ENCODE measurements around the gene ARHGAP28. TPM values are rescaled to one million over a fixed set of nuclear protein-coding genes. Genes with fewer than 3 reads are reported as not detected.

Gene ARHGAP28
- total and polyA plus RNA-seq, 2 of the 13 experiments (the other 11 are each of a cell fraction or from before 2014, with no cell fraction given), result not detected

- H3K4me3 ChIP-seq (replicated peaks in 1 of 3; ENCODE audit: insufficient read depth in 1 of 3, low read depth in 2 of 3, low read length in 3 of 3), result no peak overlapping the region
- no peaks in the 10 kb centered on the region for H3K27me3 ChIP-seq (ENCODE audit: control insufficient read depth in 1 of 2, insufficient read depth in 2 of 2, low read length in 2 of 2)
- DNase-seq (ENCODE audit: low spot score) (no peak), FAIRE-seq (no peak), ATAC-seq (no peak)
- no peaks in the 10 kb centered on the region for H3K79me2 ChIP-seq (ENCODE audit: insufficient read depth, low read length)
- intact Hi-C loops (cut with micrococcal nuclease; ENCODE audit: unreplicated experiment), result no loop called here
- BruUV-seq (replicated peaks), result no TSS peak
- H3K9ac ChIP-seq (ENCODE audit: insufficient read depth, low read depth, low read length), result no peak overlapping the region
- WGBS (ENCODE audit: low lambda C conversion rate), result 8% methylated on average over 2 of the region's 3 CpGs
- H3K4me2 ChIP-seq (ENCODE audit: low read depth, low read length), result no peak overlapping the region
- H2AFZ ChIP-seq (ENCODE audit: low read length), result no peak overlapping the region
- H3K9me3 ChIP-seq (ENCODE audit: low read length), result no peaks in the 10 kb centered on the region
- ChIA-PET CTCF (ENCODE audit: low intra/inter-chr PET ratio, low total read pairs) (no interaction called here), POLR2A (no interaction called here)
- H3K4me1 ChIP-seq (ENCODE audit: insufficient read depth, low read length), result no peaks in the 10 kb centered on the region
- in situ Hi-C loops (cut with HindIII; ENCODE audit: extremely low pct_ligation_motif_present, low pct_unique_long_range_greater_than_20kb), result no loop called here
- H4K20me1 ChIP-seq (ENCODE audit: insufficient read depth, low read length), result no peaks in the 10 kb centered on the region
- H3K27ac ChIP-seq (ENCODE audit: extremely low read length, insufficient read depth, low read length), result no peak overlapping the region
- H3K36me3 ChIP-seq (replicated peaks in 1 of 2; ENCODE audit: control insufficient read depth in 1 of 2, insufficient read depth in 2 of 2, low read length in 2 of 2), result no peaks in the 10 kb centered on the region
- TF ChIP-seq SRSF4 (IDR thresholded peaks at IDR 0.05; ENCODE audit: low read depth, low read length, poor library complexity, severe bottlenecking) (no peak), ZSCAN29 (CRISPR knock-in tag; conservative IDR thresholded peaks at IDR 0.05) (no peak), ZSCAN12 (CRISPR knock-in tag; IDR thresholded peaks at IDR 0.05) (no peak), KAT2B (IDR thresholded peaks at IDR 0.05; ENCODE audit: borderline replicate concordance, low read depth, low read length) (no peak), ZNF710 (CRISPR knock-in tag; IDR thresholded peaks at IDR 0.05; ENCODE audit: borderline replicate concordance) (no peak), CENPBD1 (CRISPR knock-in tag; IDR thresholded peaks at IDR 0.05; ENCODE audit: borderline replicate concordance, low read depth) (no peak), ZBTB49 (CRISPR knock-in tag; IDR thresholded peaks at IDR 0.05; ENCODE audit: borderline replicate concordance) (no peak), SETDB1 (CRISPR knock-in tag; IDR thresholded peaks at IDR 0.05; ENCODE audit: borderline replicate concordance) (no peak), PATZ1 (CRISPR knock-in tag; IDR thresholded peaks at IDR 0.05) (no peak), TERF1 (CRISPR knock-in tag; IDR thresholded peaks at IDR 0.05) (no peak), TCF7 (IDR thresholded peaks at IDR 0.05; ENCODE audit: low read depth) (no peak), NFYB (CRISPR knock-in tag; IDR thresholded peaks at IDR 0.05) (no peak), ELF1 (CRISPR knock-in tag; IDR thresholded peaks at IDR 0.05) (no peak), KDM5A (IDR thresholded peaks at IDR 0.05; ENCODE audit: borderline replicate concordance, low read length) (no peak)
These were observed 86.6 kb downstream of the ARHGAP28 start for GRCh38 chr18:6816154-6816553.

Data from HepG2 (cell line).